Measurements from ENCODE around the gene PTPN23. TPM values are rescaled to one million over a fixed set of nuclear protein-coding genes. Genes with fewer than 3 reads are reported as not detected.

The PTPN23 gene
- total RNA-seq, 4 donors from 2014 or later, result 14.0 to 61.0 (median 30.2) TPM

DNA sequence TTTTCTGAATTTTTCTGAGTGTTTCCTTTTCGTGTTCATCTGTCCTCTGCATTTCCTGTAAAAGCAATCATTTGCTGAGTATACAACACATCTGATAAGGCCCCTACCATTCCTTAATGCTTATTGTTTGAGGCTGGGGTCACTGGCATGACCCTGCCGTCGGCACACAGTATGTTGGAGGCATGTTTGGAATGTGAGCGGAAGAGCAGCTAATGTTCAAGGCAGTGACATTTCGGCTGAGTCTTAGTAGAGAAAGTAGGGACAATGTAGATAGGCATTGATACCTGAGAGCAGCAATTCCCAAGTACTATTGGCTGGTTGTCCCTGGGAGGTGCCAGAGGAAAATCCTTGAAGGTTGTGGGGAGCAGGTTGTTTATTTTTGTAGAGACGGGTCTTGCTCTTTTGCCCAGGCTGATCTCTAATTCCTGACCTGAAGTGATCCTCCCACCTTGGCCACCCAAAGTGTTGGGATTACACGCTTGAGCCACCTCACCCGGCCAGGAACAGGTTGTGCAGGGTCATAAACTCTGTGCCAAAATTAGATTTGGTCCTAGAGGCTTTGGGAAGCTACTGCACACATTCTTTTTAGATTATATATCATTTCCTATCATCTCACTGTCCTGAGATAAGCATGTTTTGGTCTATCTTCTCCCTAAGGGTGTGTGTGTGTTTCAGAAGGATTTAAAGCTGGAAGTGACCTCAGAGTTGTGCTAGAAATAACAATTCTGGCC is 13.5 kb downstream of the PTPN23 start:
- DNase-seq (ENCODE audit: low spot score) (no peak), ATAC-seq (ENCODE audit: low FRiP score) (no peak)
- TF ChIP-seq, protein P1, sequence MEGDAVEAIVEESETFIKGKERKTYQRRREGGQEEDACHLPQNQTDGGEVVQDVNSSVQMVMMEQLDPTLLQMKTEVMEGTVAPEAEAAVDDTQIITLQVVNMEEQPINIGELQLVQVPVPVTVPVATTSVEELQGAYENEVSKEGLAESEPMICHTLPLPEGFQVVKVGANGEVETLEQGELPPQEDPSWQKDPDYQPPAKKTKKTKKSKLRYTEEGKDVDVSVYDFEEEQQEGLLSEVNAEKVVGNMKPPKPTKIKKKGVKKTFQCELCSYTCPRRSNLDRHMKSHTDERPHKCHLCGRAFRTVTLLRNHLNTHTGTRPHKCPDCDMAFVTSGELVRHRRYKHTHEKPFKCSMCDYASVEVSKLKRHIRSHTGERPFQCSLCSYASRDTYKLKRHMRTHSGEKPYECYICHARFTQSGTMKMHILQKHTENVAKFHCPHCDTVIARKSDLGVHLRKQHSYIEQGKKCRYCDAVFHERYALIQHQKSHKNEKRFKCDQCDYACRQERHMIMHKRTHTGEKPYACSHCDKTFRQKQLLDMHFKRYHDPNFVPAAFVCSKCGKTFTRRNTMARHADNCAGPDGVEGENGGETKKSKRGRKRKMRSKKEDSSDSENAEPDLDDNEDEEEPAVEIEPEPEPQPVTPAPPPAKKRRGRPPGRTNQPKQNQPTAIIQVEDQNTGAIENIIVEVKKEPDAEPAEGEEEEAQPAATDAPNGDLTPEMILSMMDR (IDR thresholded peaks at IDR 0.05), result no peak

DNA sequence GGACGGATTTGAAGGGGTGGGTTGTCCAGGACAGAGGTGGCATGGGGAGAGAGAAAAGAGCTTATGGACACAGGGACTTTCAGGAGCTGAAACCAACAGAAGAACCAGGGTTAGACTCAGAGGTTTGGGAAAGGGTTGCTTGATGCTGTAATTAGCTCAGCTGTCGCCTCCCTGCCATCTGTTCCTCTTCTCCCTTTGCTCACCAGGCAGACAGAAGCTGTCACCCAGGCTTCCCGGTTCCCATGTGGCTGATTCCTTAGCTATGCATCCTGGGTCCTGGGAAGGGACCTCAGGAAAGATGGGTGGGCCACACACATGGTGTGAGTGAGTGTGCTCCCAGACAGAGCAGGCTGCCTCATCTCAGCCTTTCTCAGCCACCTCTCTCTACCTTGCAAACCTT is 14.1 kb downstream of the PTPN23 start:
- TF ChIP-seq, protein P1 (IDR thresholded peaks at IDR 0.05), result no peak
- ATAC-seq (ENCODE audit: low FRiP score) (no peak), DNase-seq (ENCODE audit: low spot score) (no peak)

DNA sequence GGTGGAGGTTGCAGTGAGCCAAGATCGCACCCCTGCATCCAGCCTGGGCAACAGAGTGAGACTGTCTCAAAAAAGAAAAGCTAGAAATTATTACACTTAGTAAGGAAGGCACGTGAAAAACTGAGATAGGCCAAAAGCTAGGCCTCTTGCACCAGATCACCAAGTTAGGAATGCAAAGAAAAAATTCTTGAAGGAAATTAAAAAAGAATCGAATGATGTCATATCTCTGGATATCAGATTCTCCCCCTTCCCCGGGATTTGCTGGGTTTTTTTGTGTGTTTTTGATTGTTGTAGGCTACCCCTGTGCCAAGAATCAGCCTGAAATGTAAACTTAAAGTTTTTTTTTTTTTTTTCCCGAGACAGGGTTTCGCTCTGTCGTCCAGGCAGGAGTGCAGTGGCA is 17.4 kb downstream of the PTPN23 start:
- TF ChIP-seq, protein P1 (IDR thresholded peaks at IDR 0.05), result no peak

DNA sequence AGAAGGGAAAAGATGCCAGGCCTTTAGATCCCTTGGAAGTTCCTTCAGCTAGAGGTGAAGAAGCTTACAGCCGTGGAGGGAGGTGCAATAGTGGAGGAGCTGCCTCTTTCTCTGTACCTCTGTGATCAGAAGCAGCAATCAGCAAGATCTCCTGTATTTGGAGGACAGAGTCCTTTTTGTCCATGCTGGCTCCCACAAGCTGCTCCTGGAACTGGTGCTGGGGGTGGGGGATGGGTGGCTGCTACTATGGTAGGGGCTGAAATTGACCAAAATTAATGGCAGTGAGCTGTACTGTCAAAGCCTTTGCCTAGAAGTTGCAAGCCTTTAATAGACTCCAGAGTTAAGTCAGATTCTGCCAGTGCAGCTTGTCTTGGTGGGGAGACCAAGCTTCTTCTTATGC is 18.2 kb downstream of the PTPN23 start:
- DNase-seq (ENCODE audit: low spot score) (no peak), ATAC-seq (ENCODE audit: low FRiP score) (no peak)
- TF ChIP-seq, protein P1 (IDR thresholded peaks at IDR 0.05), result no peak

More for the DNA sequence above, 17.4 kb downstream of the PTPN23 start:
- no peak for DNase-seq (ENCODE audit: low spot score)
- ATAC-seq (ENCODE audit: low FRiP score), result no peak

DNA sequence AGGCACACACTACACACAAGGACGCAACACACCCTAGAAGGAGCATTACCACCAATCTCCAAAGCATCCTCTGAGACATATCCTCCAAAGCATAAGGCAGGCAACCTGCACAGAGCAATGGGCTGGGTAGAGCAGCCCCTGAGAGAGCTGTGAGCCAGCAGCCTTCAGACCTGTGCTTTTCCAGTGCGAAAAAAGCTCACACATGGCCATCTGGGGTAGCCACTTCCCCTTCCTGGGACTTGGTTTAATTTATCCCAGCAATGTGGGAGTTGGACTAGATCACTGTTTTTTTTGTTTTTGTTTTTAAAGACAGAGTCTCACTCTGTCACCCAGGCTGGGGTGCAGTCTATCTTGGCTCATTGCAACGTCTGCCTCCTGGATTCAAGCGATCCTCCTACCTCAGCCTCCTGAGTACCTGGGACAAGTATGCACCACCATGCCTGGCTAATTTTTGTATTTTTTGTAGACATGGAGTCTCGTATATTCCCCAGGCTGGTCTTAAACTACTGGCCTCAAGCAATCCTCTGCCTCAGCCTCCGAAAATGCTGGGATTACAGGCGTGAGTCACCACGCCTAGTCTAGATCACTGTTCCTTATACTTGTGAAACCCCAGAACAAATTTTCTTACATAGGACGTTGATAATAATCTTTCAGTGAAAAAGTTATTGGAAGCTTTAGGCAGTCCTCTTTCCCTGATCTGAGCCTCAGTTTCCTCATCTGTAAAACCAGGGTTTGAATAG is 18.9 kb downstream of the PTPN23 start:
- TF ChIP-seq, protein P1 (IDR thresholded peaks at IDR 0.05), result no peak
- ATAC-seq (ENCODE audit: low FRiP score) (no peak), DNase-seq (ENCODE audit: low spot score) (no peak)

DNA sequence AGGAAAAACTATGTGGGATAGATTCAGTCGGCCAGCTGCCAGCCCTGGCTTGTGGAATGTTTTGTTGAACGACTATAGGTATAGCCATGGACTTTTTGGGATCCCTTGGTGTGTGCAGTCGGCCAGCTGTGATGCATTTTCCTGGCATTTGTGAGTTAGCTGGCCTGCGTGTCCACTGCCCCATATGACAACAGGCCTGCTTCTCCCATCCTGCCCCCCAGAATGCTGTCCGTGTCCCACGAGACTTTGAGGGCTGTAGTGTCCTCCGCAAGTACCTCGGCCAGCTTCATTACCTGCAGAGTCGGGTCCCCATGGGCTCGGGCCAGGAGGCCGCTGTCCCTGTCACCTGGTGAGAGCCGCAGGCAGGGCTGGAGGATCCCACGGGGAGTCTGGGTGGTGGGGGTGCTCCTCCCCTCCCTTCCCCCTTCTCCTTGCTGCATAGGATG is 23.6 kb downstream of the PTPN23 start:
- no peak for ATAC-seq (ENCODE audit: low FRiP score)

More for the DNA sequence above, 23.6 kb downstream of the PTPN23 start:
- DNase-seq (ENCODE audit: low spot score), result no peak
- TF ChIP-seq, protein P1 (IDR thresholded peaks at IDR 0.05), result no peak

Measured in omental fat pad (tissue), 4 donors.